ENCODE data around the gene CTSE.
A peak's percentile ranks its signal among the peaks of the same experiment; 100 is the strongest.
"Not testable (repeated sequence)": the region's sequence is repeated elsewhere in the genome, so short reads cannot be mapped to it uniquely, and the experiment has no call there.

CTSE gene

GRCh38 chr1:206013026-206013795, 10.5 kb downstream of the CTSE start:
- no peak for DNase-seq

- no peak for DNase-seq
Measured at GRCh38 chr1:206012086-206012859, 11.4 kb downstream of the CTSE start.

- DNase-seq = no peak
Measured at GRCh38 chr1:206011057-206011456, 12.6 kb downstream of the CTSE start.

- DNase-seq = no peak
Measured at GRCh38 chr1:206010060-206010459, 13.6 kb downstream of the CTSE start.

GRCh38 chr1:206006946-206007345, 16.7 kb downstream of the CTSE start:
- DNase-seq = no peak

- no peak for DNase-seq
Measured at GRCh38 chr1:206005778-206006180, 17.9 kb downstream of the CTSE start.

- no peak for DNase-seq
Measured at GRCh38 chr1:206005234-206005633, 18.5 kb downstream of the CTSE start.

GRCh38 chr1:206004826-206005225, 18.9 kb downstream of the CTSE start:
- DNase-seq = peak; percentile 29

GRCh38 chr1:206003854-206004800, 19.6 kb downstream of the CTSE start:
- DNase-seq = no peak

- DNase-seq = peak; percentile 49
Measured at GRCh38 chr1:206002871-206003801, 20.6 kb downstream of the CTSE start, which contains the start of gene RAB7B. TSS of gene RAB7B (minus strand) at chr1:206003395. CDS start at chr1:205994135, 9,260 bp downstream.

- DNase-seq = peak; percentile 46
Measured at GRCh38 chr1:206002160-206002559, 21.5 kb downstream of the CTSE start.

GRCh38 chr1:206001476-206001888, 22.2 kb downstream of the CTSE start:
- peak; percentile 64 for DNase-seq

GRCh38 chr1:206000641-206001339, 22.9 kb downstream of the CTSE start:
- peak; percentile 58 for DNase-seq

GRCh38 chr1:205998457-205999241, 25.0 kb downstream of the CTSE start:
- DNase-seq = peak; percentile 30

GRCh38 chr1:205996641-205997040, 27.1 kb downstream of the CTSE start:
- not testable (repeated sequence) for DNase-seq

GRCh38 chr1:205994346-205994745, 29.3 kb downstream of the CTSE start:
- peak; percentile 23 for DNase-seq

GRCh38 chr1:205993068-205993467, 30.6 kb downstream of the CTSE start:
- DNase-seq = no peak

- no peak for DNase-seq
Measured at GRCh38 chr1:205992218-205992882, 31.3 kb downstream of the CTSE start.

GRCh38 chr1:205991237-205991636, 32.5 kb downstream of the CTSE start:
- DNase-seq = no peak

GRCh38 chr1:205990226-205990625, 33.5 kb downstream of the CTSE start:
- DNase-seq = no peak

Data from activated CD8-positive, alpha-beta memory T cell treated with anti-CD3 and anti-CD28 coated beads, Interleukin-2, amount 50 U/mL, for 48 hours (primary cell).